ENCODE data around the gene SMG1.
A peak's percentile ranks its signal among the peaks of the same experiment; 100 is the strongest.

Gene SMG1

DNA sequence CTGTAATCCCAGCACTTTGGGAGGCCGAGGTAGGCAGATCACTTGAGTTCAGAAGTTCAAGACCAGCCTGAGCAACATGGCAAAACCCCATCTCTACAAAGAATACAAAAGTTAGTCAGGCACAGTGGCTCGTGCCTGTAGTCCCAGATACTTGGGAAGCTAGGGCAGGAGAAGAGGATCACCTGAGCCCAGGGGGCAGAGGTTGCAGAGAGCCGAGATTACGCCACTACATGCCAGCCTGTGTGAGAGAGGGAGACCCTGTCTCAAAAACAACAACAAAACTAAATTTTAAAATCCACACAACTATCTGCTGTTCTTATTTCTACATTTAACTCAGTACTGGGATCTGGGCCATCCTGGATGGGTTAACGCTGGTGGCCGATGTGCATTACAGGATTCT, 83.6 kb downstream of the SMG1 start:
- no peak for DNase-seq

DNA sequence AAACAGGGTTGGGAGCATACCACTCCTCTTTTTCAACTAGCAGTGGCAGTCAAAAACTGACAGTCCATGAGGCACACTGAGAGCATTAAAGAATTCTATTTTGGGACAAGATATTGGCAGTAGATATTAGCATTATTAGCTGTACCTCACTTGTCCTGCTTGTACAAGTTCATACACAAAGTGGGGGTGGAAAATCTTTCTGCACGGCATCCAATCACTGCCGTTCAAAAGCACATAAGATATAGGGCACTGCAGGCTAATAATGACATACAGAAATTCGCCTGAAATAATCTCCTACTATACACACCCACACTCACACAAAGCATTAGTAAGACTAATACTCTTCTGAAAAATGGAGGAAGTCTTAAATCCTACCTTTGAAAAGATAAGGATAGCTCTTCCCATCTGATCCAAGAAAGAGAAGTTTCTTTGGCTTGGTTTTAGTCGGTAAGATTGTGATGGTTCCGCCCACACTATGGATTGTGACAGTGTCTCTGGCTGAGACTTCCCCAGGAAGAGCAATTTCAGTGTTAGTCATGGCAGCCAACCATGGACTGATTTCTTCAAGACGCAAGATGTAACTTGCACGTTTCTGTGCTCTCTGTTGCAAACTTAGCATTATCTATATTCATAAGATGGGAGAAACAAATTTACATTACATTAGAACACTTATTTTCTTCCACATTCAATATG, 84.2 kb downstream of the SMG1 start:
- no peak for DNase-seq

DNA sequence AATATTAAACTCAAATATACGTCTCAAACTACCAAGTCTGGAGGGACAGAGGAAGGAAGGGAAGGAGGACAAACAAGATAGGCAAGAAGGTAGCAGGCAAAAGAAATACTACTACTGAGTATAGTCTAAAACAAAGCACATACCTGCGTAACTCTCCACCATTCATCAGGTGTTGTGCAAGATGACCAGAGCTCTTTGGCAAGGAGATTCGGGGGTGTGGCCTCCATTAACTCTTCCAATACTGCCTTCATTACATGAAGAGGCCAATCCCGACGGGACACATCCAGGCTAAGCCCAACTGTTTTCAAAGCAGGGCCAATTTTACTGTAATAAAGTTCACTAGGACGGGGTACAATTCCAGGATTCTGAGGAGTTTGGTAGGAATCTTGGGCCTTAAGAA, 86.7 kb downstream of the SMG1 start:
- DNase-seq = no peak

DNA sequence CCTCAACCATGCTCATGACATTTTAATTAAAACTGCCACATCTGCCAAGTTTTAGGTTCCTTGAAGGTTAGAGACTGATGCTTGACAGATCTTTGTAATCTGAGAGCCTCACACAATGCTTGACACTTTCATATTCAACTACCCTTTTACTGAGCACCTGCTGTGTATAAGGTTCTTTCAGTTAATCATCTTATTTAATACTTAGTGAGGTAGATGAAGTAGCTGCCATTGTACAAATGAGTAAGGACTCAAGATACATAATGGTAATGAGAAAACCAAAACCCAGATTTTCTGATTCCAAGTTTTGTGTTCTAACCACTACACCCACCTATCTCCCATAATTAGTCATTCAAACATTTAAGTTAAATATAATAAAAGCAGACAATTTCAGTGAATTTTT, 89.5 kb downstream of the SMG1 start:
- no peak for DNase-seq

DNA sequence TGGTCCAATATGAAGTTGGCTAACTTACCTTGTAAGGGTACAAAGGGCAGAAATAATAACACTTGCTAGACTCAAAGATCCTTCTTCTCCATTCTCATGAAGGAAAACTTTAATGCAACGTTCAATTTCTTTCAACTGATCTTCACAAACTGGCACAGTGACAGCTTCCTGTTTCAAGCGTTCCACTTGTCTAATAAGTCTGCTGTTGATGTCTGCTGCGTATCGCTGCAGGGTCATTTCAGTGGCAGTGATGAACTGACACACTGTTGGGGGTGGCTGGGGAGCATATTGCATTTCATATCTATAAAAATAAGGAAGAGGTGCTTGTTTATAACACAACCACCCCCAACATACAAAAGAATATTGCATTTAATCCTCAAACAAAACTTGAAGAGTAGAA, 91.3 kb downstream of the SMG1 start:
- DNase-seq = no peak

DNA sequence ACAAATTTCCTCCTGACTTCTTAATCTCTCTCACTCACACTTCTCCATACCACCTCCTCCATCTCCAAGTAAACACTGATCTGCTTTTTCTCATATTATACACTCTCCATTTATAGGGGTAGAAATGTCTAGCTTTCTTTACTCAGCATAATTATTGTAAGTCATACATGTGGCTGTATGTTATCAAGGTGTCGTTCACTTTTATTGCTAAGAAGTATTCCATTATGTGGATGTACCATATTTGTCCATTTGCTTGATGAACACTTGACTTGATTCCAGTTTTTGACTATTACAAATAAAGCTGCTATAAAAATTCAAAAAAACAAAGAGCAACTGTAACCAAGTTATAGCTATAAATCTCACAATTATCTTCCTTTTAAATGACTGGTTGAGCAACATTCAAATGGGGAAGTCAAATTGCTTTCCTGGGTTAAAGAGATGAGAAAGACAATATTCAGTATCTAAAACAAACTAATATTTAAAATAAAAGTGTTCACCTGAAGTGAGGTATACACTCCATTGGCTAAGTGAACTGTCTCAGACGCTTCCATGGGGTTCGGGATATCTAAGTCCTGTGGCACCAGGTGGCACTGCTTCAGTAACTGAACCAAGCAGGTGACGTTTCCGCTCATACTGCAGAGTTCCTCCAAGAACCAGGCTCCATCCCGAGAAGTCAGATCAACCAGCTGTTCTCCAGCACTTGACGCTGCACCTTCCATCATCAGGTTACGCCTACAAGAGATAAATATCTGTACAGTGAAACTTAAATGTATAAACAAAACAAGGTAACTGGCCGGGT, 92.3 kb downstream of the SMG1 start:
- DNase-seq = no peak

DNA sequence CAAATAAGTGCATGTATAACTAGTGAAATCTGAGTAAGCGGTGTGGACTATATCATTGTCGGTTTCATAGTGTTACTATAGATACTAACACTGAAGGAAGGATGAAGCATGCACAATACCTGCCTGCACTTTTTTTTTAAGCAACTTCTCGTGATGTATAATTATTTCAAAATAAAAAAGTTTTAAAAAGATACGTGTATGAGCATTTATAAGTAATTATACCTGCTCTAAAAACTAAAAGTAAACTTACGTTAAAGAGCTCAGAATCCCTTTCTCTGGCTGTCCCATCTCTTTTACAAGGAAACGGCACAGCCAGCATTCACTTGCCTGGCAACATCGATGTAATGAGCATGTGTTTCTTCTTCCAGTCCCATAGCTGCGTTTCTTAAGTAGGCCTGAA, 93.6 kb downstream of the SMG1 start:
- DNase-seq = no peak

DNA sequence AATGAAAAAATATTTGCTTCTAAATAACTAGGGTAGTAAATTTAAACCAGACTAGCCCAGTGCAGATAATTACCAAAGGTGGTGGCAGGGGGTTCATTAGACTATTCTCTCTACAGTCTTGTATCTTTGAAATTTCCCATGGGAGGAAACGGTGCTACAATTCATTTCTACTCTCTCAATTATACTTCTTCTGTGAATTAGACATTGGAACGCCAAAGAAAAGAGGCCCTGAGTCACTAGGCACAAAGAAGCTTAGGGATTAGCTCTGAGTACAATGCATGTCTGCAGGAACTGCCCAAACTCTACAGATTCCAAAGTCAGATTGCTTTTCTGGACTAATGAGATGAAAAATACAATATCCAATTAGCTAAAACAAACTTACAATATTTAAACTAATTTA, 94.2 kb downstream of the SMG1 start:
- no peak for DNase-seq

DNA sequence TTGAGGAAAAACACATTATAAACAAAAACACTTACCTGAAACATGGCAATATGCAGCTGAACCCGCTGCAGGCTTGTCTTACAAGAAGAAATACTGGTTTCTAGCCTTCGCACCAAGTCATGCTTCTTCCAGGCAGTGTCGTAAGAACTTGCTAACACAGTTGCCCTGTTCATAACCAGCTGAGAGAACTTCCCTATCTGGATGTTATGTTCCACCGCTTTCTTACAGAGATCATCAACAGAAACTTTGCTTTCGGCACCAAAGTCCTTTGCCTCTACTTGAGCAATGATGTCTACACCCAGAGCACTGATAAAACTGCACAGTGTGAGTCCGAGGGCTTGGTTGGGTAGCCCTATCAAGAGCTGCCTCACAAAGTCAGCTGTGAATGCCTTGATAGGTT, 97.0 kb downstream of the SMG1 start:
- no peak for DNase-seq

DNA sequence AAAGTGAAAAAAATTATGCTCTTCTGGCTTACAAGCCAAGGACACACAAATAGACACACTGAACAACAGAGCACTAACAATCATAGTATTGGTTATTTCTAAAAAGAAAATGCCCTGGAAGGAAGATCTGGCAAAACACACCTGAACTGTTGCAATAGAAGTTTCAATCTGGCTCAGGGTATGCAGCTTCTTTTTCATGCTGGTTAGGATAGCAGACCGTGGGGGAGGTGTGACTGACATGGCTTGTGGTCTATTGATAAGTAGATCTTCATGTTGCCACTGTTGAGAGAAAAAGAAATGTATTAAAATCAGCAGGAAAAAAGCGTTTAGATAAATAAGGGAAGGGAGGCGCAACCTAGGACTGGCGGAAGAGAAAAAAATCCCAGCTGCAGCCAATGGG, 98.3 kb downstream of the SMG1 start:
- no peak for DNase-seq

DNA sequence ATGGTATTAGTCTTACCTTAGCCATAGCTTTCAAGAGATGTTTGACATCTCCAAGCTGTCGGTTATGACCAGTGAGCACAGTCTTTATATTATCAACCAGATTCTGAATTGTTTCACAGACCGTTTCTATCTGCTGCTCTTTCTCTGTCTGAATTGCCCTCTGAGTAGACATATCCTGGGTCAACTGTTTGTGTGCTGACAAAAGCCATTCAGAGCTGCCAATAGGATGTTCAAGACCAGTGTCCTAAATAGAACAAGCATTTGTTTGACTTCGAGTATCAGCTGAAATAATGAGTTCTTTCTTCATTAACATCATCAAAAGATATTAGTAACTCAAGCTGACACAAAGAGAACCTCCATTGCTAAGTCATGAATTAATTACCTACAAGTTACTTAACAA, 109.9 kb downstream of the SMG1 start:
- no peak for DNase-seq

DNA sequence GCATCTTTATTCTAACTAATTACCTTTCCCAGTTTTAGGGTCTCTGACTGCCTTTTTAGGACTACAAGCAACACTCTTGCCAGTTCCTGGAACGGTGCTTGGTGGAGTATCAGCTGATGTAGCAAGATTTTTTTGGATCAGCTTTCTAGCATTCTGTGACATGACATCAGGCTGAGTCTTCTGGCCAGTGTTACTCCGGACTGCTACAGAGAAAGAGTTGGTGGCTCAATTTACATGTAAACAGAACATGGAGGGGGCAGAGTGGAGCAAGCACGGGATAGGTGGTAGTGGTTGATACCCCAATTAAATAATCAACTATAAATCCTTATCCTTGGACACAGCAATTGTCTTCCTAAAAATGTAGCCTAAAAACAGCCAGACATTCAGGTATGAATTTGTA, 114.3 kb downstream of the SMG1 start:
- DNase-seq = no peak

DNA sequence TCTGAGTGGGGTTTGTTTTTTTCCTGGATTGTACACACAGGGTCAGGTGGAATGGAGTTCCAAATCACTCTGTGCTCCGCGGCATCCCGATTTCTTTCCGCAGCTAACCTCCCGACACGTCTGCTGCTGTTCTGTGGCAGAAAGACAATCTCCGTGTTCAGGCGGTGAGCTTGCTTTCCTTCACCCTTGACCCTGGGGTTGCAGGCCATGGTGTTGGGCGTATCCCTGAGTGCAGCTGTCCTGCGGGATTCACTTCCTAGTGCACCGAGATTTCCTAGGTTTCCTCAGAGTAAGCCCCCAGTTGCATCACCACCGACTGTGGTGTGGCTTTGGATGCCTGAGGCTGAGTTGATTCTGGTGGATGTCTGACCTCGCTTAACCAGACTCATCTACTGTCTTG, 117.0 kb downstream of the SMG1 start:
- no peak for DNase-seq

DNA sequence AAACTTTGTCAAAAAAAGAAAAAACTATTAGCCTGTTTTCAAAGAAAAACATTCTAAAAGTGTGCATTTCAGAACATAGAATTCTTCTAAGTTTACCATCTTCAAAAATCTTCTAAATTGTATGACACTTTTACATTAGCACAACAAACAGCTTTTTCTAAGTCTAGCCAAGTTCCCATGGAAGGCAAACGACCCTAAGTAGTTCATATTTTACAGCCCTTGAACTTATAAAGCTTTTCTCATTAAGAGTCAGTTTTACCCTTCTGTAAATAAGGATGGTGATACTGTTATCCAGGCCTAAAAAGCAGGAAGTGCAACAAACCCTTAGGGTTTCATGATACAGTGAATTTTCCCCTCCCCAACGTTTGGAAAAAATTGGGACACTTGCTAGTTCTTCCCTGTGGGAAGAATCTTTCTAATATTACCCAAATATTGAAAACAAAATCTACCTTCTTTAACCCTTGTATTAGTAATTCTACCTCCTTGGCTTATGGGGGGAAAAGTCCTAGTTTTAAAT, 120.9 kb downstream of the SMG1 start:
- DNase-seq = no peak

DNA sequence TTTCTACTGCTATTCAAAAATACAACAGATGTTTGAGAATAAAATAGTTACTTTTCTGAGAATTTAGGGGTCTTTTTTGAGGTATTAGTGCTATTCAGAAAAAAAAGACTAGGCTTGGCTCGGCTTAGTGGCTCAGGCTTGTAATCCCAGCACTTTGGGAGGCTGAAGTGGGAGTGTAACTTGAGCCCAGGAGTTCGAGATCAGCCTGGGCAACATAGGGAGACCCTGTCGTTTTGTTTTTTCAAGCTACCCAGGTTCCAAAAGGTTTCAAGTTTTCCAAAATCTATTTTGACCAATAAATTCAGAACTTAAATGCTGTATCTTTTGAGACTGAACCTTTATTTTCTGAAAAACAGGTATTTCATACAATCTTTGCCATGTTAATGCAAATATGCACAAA, 121.7 kb downstream of the SMG1 start:
- no peak for DNase-seq

DNA sequence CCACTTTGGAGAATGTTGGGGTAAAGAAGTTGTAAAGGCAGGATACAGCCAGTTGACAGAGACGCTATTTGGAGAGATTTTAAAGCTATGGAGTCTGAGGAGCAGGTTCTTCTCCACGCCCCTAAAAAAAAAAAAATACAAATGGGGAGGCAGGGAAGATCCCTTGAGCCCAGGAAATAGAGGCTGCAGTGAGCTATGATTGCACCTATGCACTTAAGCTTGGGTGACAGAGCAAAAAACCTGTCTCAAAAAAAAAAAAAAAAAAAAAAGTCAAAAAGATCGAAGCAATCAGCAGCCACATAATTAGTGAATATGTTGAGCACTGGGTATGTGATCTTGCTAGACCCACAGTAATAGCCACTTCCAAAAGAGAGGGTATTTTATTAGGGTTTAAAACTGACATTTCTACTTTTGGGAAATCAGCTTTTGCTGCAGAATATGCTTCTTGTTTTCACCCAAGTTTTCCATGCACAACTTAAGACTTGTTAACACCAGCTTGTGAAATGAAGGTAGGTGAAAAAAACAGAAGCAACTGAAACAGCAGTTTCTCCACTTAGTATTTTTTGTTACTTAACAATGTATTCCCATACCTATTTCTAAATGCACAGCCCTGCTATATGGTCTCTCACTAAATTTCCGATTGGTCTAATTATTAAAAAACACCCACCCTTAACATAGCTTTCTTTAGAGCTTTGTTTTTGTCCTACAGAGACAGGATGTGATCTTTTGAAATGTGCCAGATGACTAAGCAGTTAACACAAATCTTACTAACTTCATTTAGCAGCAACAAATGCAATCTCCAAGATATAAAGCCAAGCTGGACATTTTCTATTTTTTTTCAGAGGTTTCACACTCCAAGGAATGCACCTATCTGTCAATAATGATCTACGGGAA, 122.4 kb downstream of the SMG1 start:
- peak; percentile 34 for DNase-seq

DNA sequence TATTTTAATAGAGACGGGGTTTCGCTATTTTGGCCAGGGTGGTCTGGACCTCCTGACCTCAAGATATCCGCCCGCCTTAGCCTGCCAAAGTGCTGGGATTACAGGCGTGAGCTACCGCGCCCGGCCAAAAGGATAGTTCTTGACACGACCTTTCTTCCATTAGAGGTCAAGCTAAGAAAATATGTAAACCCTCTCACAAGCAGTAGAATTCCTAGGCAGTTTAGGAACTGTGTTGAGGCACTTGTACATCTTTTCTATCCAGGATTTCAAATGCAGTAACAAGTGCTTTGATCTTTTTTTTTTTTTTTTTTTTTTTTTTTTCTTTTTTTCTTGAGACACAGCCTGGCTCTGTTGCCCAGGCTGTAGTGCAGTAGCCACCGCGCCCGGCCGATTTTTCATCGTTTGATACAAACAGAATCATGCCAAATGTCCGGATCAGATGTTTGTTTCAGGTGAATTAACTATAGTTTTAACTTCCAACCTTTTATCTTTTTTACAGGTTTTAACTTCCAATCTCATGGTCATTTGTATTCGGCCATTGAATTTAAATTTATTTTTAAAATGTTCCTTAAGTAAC, 123.4 kb downstream of the SMG1 start:
- DNase-seq = no peak

DNA sequence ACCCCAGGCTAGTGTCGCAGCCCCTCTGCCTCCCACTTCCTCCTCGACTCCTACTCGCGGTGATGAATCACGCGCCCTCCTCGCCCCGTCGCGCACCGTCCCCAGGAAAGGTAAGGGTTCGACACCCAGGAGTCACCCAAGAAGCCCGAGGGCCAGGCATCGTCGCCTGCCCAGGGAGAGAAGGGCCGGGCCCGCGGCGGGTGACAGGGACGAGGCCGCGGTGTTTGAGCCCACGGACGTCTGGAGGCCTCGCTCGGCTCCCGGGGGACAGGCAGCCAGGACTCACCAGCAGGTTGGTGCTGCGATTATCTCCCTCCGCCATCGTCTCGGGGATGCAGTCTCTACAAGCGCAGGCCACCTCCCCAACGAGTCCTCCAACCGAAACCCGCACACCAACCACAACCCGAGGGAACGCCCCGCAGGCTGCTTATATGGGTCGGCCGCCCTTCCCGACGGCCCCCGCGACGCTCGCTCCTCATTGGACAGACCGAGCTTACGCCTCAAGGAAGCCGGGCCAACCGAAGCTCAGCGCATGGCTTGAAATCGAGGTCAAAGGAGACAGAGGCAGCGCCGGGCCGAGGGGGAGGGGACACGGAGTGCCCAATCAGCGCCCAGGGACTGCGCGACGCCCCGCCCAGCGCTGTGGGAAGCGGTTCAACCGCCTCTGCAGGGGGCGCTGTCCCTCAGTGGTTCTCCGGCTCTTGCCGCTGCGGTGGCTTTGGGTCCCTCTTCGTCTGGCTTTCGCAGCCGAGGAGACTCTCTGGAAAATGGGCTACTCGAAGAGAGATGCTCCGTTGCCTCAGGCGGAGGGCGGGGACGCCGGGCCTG, 124.8 kb downstream of the SMG1 start, which contains the start of gene ARL6IP1:
Gene ARL6IP1, minus strand, starts transcription at position 405 of the 828 bp plus-strand sequence. Its CDS starts 83 bp downstream, at position 322.
- peak; percentile 99 for DNase-seq

DNA sequence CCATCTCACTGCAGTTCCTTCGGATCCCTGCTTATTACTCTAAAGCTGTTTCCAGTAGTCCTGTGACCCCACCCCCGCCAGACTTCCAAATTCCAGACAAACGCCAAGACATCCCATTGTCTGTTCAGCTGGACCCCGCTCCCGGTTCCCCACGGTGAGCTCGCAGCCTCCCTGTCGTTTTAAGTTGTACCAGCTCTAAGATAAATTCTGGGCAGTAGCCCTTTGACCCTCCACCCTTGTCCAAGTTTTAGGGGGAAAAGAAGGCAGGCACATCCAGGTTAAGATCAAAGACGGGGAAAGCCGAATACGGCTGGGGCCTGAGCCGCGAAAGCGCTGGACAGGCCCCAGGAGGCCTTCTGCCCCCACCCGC, 125.4 kb downstream of the SMG1 start:
- DNase-seq = peak; percentile 27

DNA sequence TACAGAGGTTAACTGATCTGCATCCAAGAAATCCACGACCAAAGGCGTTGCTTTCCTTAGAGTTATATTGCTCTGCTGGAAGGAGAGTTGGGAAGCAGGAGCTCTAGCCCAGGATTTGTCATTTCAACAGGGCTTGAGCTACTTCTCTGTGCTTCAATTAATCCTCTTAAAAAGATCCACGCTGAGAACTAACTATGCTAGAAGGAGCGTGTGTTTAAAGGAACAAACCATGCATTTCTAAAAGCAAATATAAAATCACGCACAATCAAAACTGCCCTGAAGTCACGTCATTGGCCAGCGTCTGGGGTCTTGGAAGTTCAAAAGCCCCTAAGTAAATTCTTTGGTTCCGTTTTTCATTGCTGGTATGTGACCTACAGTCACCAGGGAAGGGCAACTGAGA, 125.9 kb downstream of the SMG1 start:
- no peak for DNase-seq

DNA sequence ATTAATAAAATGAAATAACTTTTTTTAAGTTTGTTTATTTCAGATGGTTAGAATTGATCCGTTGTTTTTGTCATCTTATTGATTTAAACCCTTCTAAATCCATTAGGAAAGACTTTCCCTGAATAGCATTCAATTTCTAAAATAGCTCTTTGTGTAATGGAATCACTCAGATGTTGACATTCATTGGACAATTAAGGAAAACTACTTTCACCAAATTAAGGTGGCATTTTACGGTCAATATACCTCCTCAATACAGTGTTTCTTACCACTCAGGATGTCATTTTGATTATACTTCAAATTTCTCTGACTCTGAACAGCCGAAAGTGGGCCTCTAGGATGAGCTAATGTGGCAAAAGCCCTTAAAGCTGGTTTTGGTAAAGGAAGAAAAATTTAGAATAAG, 126.7 kb downstream of the SMG1 start:
- no peak for DNase-seq

DNA sequence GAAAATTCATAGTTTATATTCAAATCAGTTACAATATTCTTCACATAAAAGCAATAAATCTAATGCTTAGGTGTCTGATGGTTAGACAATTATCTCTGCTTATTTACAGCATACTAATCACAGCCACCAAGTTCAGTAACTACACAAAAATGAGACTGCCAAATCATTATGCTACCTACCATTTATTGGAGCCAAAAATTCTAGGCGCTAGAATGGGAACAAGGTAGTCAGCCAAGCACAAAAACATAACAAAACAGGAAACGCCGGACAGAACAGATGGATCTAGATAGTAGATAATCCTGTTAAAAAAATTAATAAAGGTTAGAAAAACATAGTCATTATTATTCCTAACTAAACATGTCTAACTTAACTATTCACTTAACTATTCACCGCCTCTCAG, 128.5 kb downstream of the SMG1 start:
- DNase-seq = no peak

All from fibroblast of skin of back (primary cell).